Heart right ventricle (tissue), 16 donors: ENCODE data around the gene COX4I2. TPM values are rescaled to one million over a fixed set of nuclear protein-coding genes. Genes with fewer than 3 reads are reported as not detected.
A peak's percentile ranks its signal among the peaks of the same experiment; 100 is the strongest.

Experiments used
- ATAC-seq, 8 donors: fragments of 200-7000 bp; cut with Tn5 transposase; one replicate each; pipeline ENCODE4 v1.9.1; 2020; ENCODE audit warnings: mild to moderate bottlenecking in 8 of 8, moderate library complexity in 8 of 8, moderate number of reproducible peaks in 1 of 8
- DNase-seq, 2 donors: peaks; one replicate each; pipeline ENCODE4 v3.0.0-alpha.2; 2020
- H3K27ac ChIP-seq, 10 donors: fragments of 200-600 bp; sonication (generic) in 2 of 10; one replicate each; pipeline versions ENCODE4 v1.5.0 to v1.8.0; 2020 to 2022; ENCODE audit warnings: mild to moderate bottlenecking in 3 of 10
- H3K27me3 ChIP-seq, 7 donors: fragments of 200-600 bp; one replicate each; pipeline ENCODE4 v1.8.0; 2021 to 2022; ENCODE audit warnings: mild to moderate bottlenecking in 2 of 7
- H3K36me3 ChIP-seq, 9 donors: fragments of 200-600 bp; sonication (generic) in 1 of 9; one replicate each; pipeline versions ENCODE4 v1.5.0 to v1.8.0; 2020 to 2022; ENCODE audit warnings: mild to moderate bottlenecking in 2 of 9
- H3K4me1 ChIP-seq, 9 donors: fragments of 200-600 bp; sonication (generic) in 1 of 9; one replicate each; pipeline versions ENCODE4 v1.5.0 to v1.8.0; 2020 to 2022; ENCODE audit warnings: mild to moderate bottlenecking in 4 of 9
- H3K4me3 ChIP-seq, 10 donors: fragments of 200-600 bp; sonication (generic) in 2 of 10; one replicate each; pipeline versions ENCODE4 v1.5.0 to v1.8.0; 2020 to 2022; ENCODE audit warnings: mild to moderate bottlenecking in 7 of 10, moderate library complexity in 2 of 10
- H3K9me3 ChIP-seq, 11 donors: fragments of 200-600 bp in 10 of 11; sonication (generic) in 2 of 11; one replicate each; pipeline versions ENCODE4 v1.5.0 to v1.8.0; 2013 to 2022; ENCODE audit warnings: mild to moderate bottlenecking in 2 of 11, control low read depth in 1 of 11, moderate library complexity in 1 of 11
- CTCF ChIP-seq, 9 donors: fragments of 200-600 bp; sonication (generic) in 2 of 9; IDR thresholded peaks; one replicate each; pipeline versions ENCODE4 v1.5.0 to v1.8.0; 2021 to 2022; ENCODE audit warnings: antibody characterized with exemption in 9 of 9, mild to moderate bottlenecking in 5 of 9, moderate library complexity in 1 of 9
- WGBS, 2 donors: extraction: QIAGEN DNeasy Blood & Tissue Kit; methylation state at CpG; one replicate each; pipeline ENCODE4 v1.1.7; 2013; ENCODE audit warnings: inconsistent platforms in 1 of 2; 5-methylcytosine and 5-hydroxymethylcytosine counted together
- intact Hi-C, 10 donors: fragments of 100-400 bp; cut with DNase I; formaldehyde crosslinking; loops; one replicate each; pipeline versions ENCODE4 v1.11.1 to v1.14.2; 2022
- polyA plus RNA-seq, 2 donors: library from polyadenylated mRNA; stranded (reverse); fragments of 200-250 nt; gene quantifications; one replicate each; pipeline ENCODE4 v1.2.3, GENCODE V29; 2013
- total RNA-seq, 10 donors: library from RNA; stranded (reverse); fragmentation: NEBNext Ultra II Directional in 3 of 10; extraction: Animal tissue kit (Norgen Biotek cat#: 25700) in 3 of 10; gene quantifications; one replicate each; pipeline versions ENCODE4 v1.2.1 to v1.2.4, GENCODE V29; 2021 to 2023
- donor health status: Arrhythmogenic right ventricular cardiomyopathy.
- donor health status: ischemic (EF 13 %, LVEDD 7.1; RV severe dilation, severe dysfunction).
- donor health status: healthy with polysubstance abuse.
- donor health status: DM: no; HTN: yes; CAD: no.
- donor health status: DM: no; HTN: no; CAD: no.
- donor health status: ischemic (EF 25% LVEDD 6.9; RV normal size, moderate dysfunction).
- donor health status: ischemic (EF 25% LVEDD 5.7; RV mildly dilated, moderate dysfunction).
- donor health status: healthy.
- donor health status: DM: yes; HTN: yes; CAD: no.
- donor health status: Ischemic cardiomyopathy.
- donor health status: ischemic (EF 35%, LVEDD 5.7; RV mildly dilated, moderate dysfunction).
- donor health status: nonischemic (EF 11% LVEDD 7.7; RV severe dilation, severe dysfunction).
- donor health status: DM: yes; HTN: yes; CAD: no.
- donor health status: PGD.
- donor health status: ischemic (EF 29% LVEDD 5.4; RV normal size, mild dysfunction).
- donor health status: nonischemic (EF 23%, LVEDD 6.1; RV moderate dilation, normal function).

The COX4I2 gene
- total and polyA plus RNA-seq, 12 donors = 3.8 to 103 (median 8.2) TPM

GRCh38 chr20:31661625-31662371 lies 24.1 kb downstream of the COX4I2 start:
- intact Hi-C loops = loop anchor here in 8 of 10 donors (1.0 to 2.0 kb wide), 4 partner anchors 61 to 63 kb away; partner anchors contain the start of gene BCL2L1 (in 2 of the 8)
- H3K4me1 ChIP-seq = peaks cover 16 to 51% (median 44%) of the 10 kb centered on the region in 9 donors
- peak; percentile 83 to 87 for DNase-seq
- peak overlapping the region in 8 of 10 donors; percentile 26 to 56 (median 46) for H3K4me3 ChIP-seq
- peak overlapping the region; percentile 21 to 80 (median 76) for H3K27ac ChIP-seq
- peaks cover 0 to 31% (median 9%) of the 10 kb centered on the region in 9 donors for H3K36me3 ChIP-seq
- TF ChIP-seq CTCF (IDR thresholded peaks at IDR 0.05) = peak; percentile 76 to 91 (median 87)
- peak; percentile 83 to 92 (median 89) for ATAC-seq
- no peaks in the 10 kb centered on the region for H3K27me3 ChIP-seq
- no peaks in the 10 kb centered on the region for H3K9me3 ChIP-seq
- WGBS, 2 donors = 6% methylated on average over 29 to 31 of the region's 31 CpGs

GRCh38 chr20:31662372-31662854 lies 24.7 kb downstream of the COX4I2 start:
- no peak for DNase-seq
- peak overlapping the region; percentile 21 to 80 (median 76) for H3K27ac ChIP-seq
- peaks cover 0 to 31% (median 9%) of the 10 kb centered on the region in 9 donors for H3K36me3 ChIP-seq
- peaks cover 16 to 57% (median 49%) of the 10 kb centered on the region in 9 donors for H3K4me1 ChIP-seq
- ATAC-seq = no peak
- H3K27me3 ChIP-seq = no peaks in the 10 kb centered on the region
- WGBS, 2 donors = 64 to 66% methylated on average over 6 of the region's 6 CpGs
- H3K4me3 ChIP-seq = peak overlapping the region in 3 of 10 donors; percentile 45 to 56 (median 48)
- no peaks in the 10 kb centered on the region for H3K9me3 ChIP-seq
- intact Hi-C loops = no loop called here
- TF ChIP-seq CTCF (IDR thresholded peaks at IDR 0.05) = no peak

- Histone ChIP-seq H3K9me3 (no peaks in the 10 kb centered on the region), H3K27ac (peak overlapping the region in 7 of 10 donors; percentile 63 to 92 (median 89)), H3K4me3 (no peak overlapping the region), H3K4me1 (peaks cover 26 to 68% (median 60%) of the 10 kb centered on the region in 9 donors), H3K36me3 (peaks cover 0 to 31% (median 9%) of the 10 kb centered on the region in 9 donors), H3K27me3 (no peaks in the 10 kb centered on the region)
- DNase-seq (no peak), ATAC-seq (no peak)
- intact Hi-C loops = no loop called here
- WGBS, 2 donors = 79 to 89% methylated on average over 2 of the region's 2 CpGs
- TF ChIP-seq CTCF (IDR thresholded peaks at IDR 0.05) = no peak
Measured at GRCh38 chr20:31663524-31663837, 25.8 kb downstream of the COX4I2 start.

- no peaks in the 10 kb centered on the region for H3K9me3 ChIP-seq
- intact Hi-C loops = loop anchor here in 1 of 10 donors (2.0 kb wide), 1 partner anchor 57 kb away; no protein-coding TSS in a partner anchor
- no peak overlapping the region for H3K4me3 ChIP-seq
- H3K27ac ChIP-seq = peak overlapping the region; percentile 32 to 92 (median 84)
- DNase-seq (no peak), ATAC-seq (peak in 2 of 8 donors; percentile 3 to 15)
- TF ChIP-seq CTCF (IDR thresholded peaks at IDR 0.05) = no peak
- peaks cover 30 to 74% (median 66%) of the 10 kb centered on the region in 9 donors for H3K4me1 ChIP-seq
- no peaks in the 10 kb centered on the region for H3K27me3 ChIP-seq
- H3K36me3 ChIP-seq = peaks cover 0 to 31% (median 9%) of the 10 kb centered on the region in 9 donors
- 47 to 53% methylated on average over 11 of the region's 11 CpGs for WGBS, 2 donors
Measured at GRCh38 chr20:31663838-31664695, 26.4 kb downstream of the COX4I2 start.
